Measurements from ENCODE around the gene SOX9.
"Not testable (repeated sequence)": the region's sequence is repeated elsewhere in the genome, so short reads cannot be mapped to it uniquely, and the experiment has no call there.

SOX9 gene

DNA sequence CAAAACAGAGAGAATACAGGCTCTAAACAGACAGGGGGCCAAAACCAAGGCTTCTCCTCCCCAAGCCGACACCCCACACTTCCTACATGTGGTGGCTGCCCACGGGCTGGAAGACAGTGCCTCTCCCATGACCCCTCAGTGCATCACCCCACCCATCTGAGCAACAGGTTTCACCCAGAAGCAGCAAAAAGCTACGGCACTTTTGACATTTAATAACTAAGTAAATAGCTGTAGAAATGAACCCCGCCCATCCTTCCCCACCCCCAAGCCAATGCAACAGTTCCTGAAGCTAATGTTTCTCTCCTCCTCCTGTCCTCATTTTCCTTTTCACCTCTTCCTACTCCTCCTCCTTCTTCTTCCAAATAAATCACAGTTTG lies 9.9 kb upstream of the SOX9 start:
- H3K4me3 ChIP-seq (ENCODE audit: low read depth, low read length): no peak overlapping the region
- TF ChIP-seq, protein P1, sequence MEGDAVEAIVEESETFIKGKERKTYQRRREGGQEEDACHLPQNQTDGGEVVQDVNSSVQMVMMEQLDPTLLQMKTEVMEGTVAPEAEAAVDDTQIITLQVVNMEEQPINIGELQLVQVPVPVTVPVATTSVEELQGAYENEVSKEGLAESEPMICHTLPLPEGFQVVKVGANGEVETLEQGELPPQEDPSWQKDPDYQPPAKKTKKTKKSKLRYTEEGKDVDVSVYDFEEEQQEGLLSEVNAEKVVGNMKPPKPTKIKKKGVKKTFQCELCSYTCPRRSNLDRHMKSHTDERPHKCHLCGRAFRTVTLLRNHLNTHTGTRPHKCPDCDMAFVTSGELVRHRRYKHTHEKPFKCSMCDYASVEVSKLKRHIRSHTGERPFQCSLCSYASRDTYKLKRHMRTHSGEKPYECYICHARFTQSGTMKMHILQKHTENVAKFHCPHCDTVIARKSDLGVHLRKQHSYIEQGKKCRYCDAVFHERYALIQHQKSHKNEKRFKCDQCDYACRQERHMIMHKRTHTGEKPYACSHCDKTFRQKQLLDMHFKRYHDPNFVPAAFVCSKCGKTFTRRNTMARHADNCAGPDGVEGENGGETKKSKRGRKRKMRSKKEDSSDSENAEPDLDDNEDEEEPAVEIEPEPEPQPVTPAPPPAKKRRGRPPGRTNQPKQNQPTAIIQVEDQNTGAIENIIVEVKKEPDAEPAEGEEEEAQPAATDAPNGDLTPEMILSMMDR (IDR thresholded peaks at IDR 0.05; ENCODE audit: borderline replicate concordance, insufficient read depth, low read depth, low read length): no peak

DNA sequence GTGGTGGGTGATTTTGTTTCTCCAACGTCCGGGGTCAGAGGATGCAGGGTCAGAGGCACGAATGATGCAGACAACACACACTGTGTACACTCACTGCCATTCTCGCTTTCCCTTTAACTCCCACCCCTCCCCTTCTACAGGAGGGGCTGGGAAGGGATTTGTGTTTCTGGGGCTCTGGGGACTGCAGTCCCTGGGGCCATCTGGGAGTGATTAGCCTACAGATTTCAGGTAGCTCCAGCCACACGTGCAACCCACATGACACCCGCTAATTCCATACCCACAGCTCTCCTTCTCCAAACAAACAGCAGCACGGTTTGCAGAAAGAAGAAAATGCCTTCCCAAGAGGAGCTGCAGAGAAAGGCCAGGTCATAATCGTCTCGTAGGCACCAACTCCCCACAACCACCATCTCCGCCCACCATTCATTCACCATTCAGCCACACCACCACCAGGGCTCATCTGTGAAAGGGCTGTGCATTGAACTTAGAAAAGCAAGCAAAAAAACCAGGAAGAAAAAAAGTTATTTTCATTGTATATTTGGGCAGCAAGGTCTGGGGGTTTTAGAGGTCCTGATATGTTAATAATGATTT lies 9.4 kb upstream of the SOX9 start:
- TF ChIP-seq, protein P1 (IDR thresholded peaks at IDR 0.05; ENCODE audit: borderline replicate concordance, insufficient read depth, low read depth, low read length): no peak

DNA sequence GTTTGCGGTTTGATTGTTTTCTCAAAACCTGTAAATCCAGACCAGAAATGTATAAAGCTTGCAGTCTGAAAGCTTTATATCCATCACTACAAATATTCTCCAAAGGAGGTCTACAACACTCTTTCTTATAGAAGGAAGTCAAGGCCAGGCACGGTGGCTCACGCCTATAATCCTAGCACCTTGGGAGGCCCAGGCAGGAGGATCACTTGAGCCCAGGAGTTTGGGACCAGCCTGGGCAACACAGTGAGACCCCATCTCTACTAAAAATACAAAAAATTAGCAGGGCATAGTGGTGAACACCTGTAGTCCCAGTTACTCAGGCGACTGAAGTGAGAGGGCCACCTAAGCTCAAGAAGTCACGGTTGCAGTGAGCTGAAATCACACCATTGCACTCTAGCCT lies 8.9 kb upstream of the SOX9 start:
- not testable (repeated sequence) for H3K4me3 ChIP-seq (ENCODE audit: low read depth, low read length)

More for the DNA sequence above, 9.4 kb upstream of the SOX9 start:
- H3K4me3 ChIP-seq (ENCODE audit: low read depth, low read length): no peak overlapping the region

DNA sequence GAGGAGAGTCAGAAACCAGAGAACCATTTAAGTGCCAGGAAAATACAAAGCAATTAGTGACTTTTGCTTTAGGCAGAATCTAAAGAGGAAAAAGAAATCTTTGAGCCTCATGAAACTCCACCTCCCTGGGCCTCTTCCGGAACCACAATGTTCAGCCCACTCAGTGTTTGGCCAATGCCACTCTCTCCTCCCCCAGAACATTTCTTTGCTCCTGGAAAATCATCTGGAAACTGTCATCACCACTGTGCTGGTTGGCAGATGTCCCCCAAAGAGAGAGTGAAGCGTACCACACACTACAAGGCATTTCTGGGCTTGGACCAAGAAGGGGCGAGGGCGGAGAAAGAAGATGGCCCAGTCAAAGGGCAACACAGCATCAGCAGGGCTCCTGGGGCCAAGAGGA lies 7.1 kb upstream of the SOX9 start:
- TF ChIP-seq, protein P1 (IDR thresholded peaks at IDR 0.05; ENCODE audit: borderline replicate concordance, insufficient read depth, low read depth, low read length): no peak

DNA sequence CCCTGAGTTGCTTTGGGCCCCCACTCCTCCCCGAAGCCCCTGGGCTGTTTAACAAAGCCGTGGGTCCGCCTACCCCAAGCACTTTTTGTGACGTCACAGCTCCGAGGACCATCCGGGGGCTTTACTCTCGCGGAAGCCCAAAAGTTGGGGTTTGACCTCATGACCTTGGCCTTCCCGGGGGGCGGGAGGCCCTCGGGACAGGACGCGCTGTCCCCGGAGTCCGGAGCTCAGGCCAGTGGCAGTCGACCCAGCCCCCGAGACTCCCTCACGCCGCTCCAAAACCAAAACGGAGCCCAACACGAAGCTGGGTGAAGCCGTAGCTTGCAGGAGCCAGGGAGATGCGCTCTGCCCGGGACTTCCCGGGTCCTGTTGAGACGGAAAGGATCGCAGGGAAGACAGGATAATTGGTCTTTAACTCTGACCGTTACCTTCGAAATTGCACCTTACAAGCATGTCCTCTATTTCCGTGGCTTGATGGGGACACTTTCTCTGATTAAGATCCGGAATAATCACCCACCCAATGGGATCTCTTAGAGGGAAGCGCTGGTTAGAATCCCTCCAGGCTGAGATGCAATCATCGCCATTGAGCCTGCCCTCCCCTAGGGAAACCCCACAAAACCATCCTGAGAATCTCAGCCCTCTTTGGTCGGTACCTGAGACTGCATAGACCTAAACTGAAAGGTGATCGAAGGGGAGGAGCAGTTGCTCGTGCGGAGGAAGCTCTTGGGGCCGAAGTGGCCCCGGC lies 4.9 kb upstream of the SOX9 start:
- H3K4me3 ChIP-seq (ENCODE audit: low read depth, low read length): peak overlapping the region; percentile 30
- TF ChIP-seq, protein P1 (IDR thresholded peaks at IDR 0.05; ENCODE audit: borderline replicate concordance, insufficient read depth, low read depth, low read length): no peak

More for the DNA sequence above, 7.1 kb upstream of the SOX9 start:
- H3K4me3 ChIP-seq (ENCODE audit: low read depth, low read length): no peak overlapping the region

DNA sequence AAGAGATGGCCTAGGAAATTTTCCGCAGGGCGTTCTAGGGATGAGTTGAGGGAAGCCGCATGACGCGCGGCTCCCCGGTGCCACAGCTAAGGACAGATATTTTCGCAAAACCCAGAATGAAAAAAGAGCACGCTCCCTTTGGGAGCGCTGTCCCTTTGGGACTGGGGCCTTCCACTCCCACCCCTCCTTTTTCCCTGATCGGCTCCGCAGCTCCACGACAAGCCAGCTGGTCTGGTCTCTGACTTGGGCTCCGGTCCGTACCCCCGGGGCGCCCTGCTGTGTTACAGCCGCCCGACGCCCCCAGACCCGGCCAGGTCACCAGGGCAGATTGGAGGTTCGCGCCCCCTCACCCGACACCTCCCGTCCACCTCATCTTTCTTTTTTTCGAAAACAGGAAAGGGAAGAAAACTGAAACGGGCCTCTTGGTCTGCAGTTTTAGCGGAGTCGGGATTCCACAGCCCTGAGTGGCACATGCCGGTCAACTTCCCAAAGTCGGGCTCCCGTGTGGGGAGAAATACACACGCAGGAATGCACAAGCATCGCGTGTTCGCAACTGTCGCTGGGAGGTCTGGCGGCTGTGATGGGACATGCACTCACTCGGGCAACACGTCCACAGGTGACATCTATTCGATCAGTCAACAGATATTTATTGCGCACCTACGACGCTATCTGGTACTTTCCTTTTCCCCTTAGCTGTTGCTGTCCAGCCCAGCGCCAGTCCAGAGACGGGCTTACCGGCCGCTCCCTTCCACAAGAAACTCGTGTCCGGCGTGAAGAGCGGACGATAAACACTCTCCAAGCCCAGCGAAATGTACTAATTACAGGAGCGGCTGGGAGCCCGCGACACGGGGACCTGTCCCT lies 3.9 kb upstream of the SOX9 start:
- H3K4me3 ChIP-seq (ENCODE audit: low read depth, low read length): peak overlapping the region; percentile 40
- TF ChIP-seq, protein P1 (IDR thresholded peaks at IDR 0.05; ENCODE audit: borderline replicate concordance, insufficient read depth, low read depth, low read length): no peak

DNA sequence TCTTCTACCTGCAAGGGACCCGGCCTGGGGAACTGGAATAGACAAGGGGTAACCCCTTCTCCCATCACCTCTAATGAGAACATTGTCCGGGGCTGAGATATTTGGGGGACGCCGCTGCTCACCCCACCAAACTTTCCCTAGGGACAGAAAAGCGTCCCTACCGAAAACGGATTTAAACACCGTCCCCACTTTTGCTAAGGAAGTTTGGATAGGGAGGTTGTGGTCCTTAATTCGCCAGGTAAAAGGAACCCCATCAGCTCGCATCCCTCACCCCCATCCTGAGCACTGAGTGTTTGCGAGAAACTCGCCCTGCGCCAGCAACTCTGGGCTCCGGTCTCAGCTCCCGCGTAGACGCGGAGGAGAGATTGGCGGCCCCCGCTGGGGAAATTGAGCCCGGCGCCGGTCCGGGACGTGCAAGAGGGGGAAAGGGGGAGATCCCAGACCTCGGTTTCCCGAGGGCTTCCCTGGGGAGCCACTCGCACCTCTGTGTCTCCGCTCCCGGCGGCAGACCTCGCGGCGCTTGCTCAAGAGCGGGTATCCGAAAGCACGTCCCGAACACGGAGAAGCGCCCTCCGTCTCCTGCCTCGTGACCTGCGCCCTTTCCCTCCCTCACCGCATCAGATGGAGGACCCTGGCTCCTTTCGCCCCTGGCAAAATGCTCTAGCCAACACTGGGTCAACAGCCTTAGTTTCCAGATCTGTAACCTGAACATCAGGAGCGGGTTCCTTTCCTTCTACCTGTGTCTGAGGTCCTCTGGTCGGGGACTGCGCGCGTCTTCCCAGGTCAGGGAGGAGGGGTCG lies 3.1 kb upstream of the SOX9 start:
- TF ChIP-seq, protein P1 (IDR thresholded peaks at IDR 0.05; ENCODE audit: borderline replicate concordance, insufficient read depth, low read depth, low read length): no peak
- H3K4me3 ChIP-seq (ENCODE audit: low read depth, low read length): peak overlapping the region; percentile 40

All from GM12875 (cell line).